Measurements from ENCODE around the gene EMILIN1. TPM values are rescaled to one million over a fixed set of nuclear protein-coding genes. Genes with fewer than 3 reads are reported as not detected.

Gene EMILIN1
- total RNA-seq, 2 donors from 2014 or later, result 231 to 309 TPM

- no peaks in the 10 kb centered on the region for H3K9me3 ChIP-seq
- ATAC-seq (ENCODE audit: insufficient number of reproducible peaks, low FRiP score, low read depth), result no peak
- no peak for DNase-seq (ENCODE audit: low spot score)
- H3K27me3 ChIP-seq (replicated peaks; ENCODE audit: insufficient read depth), result no peaks in the 10 kb centered on the region
- H3K4me3 ChIP-seq, result no peak overlapping the region
- H3K27ac ChIP-seq, result no peak overlapping the region
- no peak for TF ChIP-seq CTCF (IDR thresholded peaks at IDR 0.05)
- peaks cover 5 to 15% of the 10 kb centered on the region in 2 donors for H3K4me1 ChIP-seq (ENCODE audit: control insufficient read depth in 1 of 2, low read depth in 2 of 2)
- peaks cover 29% of the 10 kb centered on the region for H3K36me3 ChIP-seq
Observed at GRCh38 chr2:27053776-27054175, 24.6 kb upstream of the EMILIN1 start.

- TF ChIP-seq CTCF (IDR thresholded peaks at IDR 0.05), result no peak
- ATAC-seq (ENCODE audit: insufficient number of reproducible peaks, low FRiP score, low read depth) (no peak), DNase-seq (ENCODE audit: low spot score) (no peak)
- H3K27ac ChIP-seq, result no peak overlapping the region
- no peak overlapping the region for H3K4me3 ChIP-seq
- H3K4me1 ChIP-seq (ENCODE audit: control insufficient read depth in 1 of 2, low read depth in 2 of 2), result peaks cover 0 to 9% of the 10 kb centered on the region in 2 donors
- H3K27me3 ChIP-seq (replicated peaks; ENCODE audit: insufficient read depth), result no peaks in the 10 kb centered on the region
- H3K9me3 ChIP-seq, result no peaks in the 10 kb centered on the region
- peaks cover 30% of the 10 kb centered on the region for H3K36me3 ChIP-seq
Observed at GRCh38 chr2:27054721-27055120, 23.7 kb upstream of the EMILIN1 start.

- ATAC-seq (ENCODE audit: insufficient number of reproducible peaks, low FRiP score, low read depth) (no peak), DNase-seq (ENCODE audit: low spot score) (no peak)
- no peak for TF ChIP-seq CTCF (IDR thresholded peaks at IDR 0.05)
- peaks cover 0 to 4% of the 10 kb centered on the region in 2 donors for H3K4me1 ChIP-seq (ENCODE audit: control insufficient read depth in 1 of 2, low read depth in 2 of 2)
- H3K27ac ChIP-seq, result no peak overlapping the region
- H3K36me3 ChIP-seq, result peaks cover 34% of the 10 kb centered on the region
- no peaks in the 10 kb centered on the region for H3K27me3 ChIP-seq (replicated peaks; ENCODE audit: insufficient read depth)
- no peaks in the 10 kb centered on the region for H3K9me3 ChIP-seq
- no peak overlapping the region for H3K4me3 ChIP-seq
Observed at GRCh38 chr2:27057184-27057583, 21.2 kb upstream of the EMILIN1 start.

- Histone ChIP-seq H3K27ac (no peak overlapping the region), H3K27me3 (replicated peaks; ENCODE audit: insufficient read depth) (no peaks in the 10 kb centered on the region), H3K9me3 (no peaks in the 10 kb centered on the region), H3K4me1 (ENCODE audit: control insufficient read depth in 1 of 2, low read depth in 2 of 2) (no peaks in the 10 kb centered on the region), H3K4me3 (no peak overlapping the region), H3K36me3 (peaks cover 40% of the 10 kb centered on the region)
- TF ChIP-seq CTCF (IDR thresholded peaks at IDR 0.05), result no peak
- DNase-seq (ENCODE audit: low spot score), result no peak
- ATAC-seq (ENCODE audit: insufficient number of reproducible peaks, low FRiP score, low read depth), result no peak
Observed at GRCh38 chr2:27058210-27058609, 20.2 kb upstream of the EMILIN1 start.

GRCh38 chr2:27059141-27059820 lies 19.1 kb upstream of the EMILIN1 start:
- Histone ChIP-seq H3K4me1 (ENCODE audit: control insufficient read depth in 1 of 2, low read depth in 2 of 2) (no peaks in the 10 kb centered on the region), H3K9me3 (no peaks in the 10 kb centered on the region), H3K36me3 (peaks cover 40% of the 10 kb centered on the region), H3K27me3 (replicated peaks; ENCODE audit: insufficient read depth) (no peaks in the 10 kb centered on the region), H3K27ac (no peak overlapping the region), H3K4me3 (no peak overlapping the region)
- ATAC-seq (ENCODE audit: insufficient number of reproducible peaks, low FRiP score, low read depth) (no peak), DNase-seq (ENCODE audit: low spot score) (no peak)
- TF ChIP-seq CTCF (IDR thresholded peaks at IDR 0.05), result no peak
